ENCODE results near the gene ABHD16A.

ABHD16A gene

DNA sequence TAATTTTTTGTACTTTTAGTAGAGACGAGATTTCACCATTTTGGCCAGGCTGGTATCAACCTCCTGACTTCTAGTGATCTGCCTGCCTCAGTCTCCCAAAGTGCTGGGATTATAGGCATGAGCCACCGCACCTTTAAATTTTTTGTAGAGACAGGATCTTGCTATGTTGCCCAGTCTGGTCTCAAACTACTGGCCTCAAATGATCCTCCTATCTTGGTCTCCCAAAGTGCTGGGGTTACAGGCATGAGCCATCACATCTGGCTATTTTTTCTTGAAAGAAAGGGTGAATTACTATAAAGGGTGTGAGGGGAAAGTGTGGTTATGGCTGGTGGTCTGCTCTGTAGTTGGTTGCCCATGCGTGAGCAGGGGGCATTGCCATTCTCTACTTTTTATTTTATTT lies 5.1 kb upstream of the ABHD16A start:
- DNase-seq (ENCODE audit: extremely low spot score): no peak
- ChIA-PET POLR2A (no interaction called here), CTCF (no interaction called here)
- TF ChIP-seq FOXK2 (IDR thresholded peaks at IDR 0.05): no peak
- no peak for TF ChIP-seq LEF1 (IDR thresholded peaks at IDR 0.05; ENCODE audit: borderline replicate concordance)
- TF ChIP-seq ELF4 (IDR thresholded peaks at IDR 0.05): no peak
- TF ChIP-seq FOXA1 (IDR thresholded peaks at IDR 0.05): no peak

DNA sequence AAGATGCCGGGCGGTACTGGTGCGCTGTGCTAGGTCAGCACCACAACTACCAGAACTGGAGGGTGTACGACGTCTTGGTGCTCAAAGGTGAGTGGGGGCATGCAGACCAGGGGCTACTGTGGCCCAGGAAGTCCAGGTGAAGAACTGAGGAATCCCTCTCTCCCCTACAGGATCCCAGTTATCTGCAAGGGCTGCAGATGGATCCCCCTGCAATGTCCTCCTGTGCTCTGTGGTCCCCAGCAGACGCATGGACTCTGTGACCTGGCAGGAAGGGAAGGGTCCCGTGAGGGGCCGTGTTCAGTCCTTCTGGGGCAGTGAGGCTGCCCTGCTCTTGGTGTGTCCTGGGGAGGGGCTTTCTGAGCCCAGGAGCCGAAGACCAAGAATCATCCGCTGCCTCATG lies 4.6 kb upstream of the ABHD16A start:
- TF ChIP-seq FOXM1 (IDR thresholded peaks at IDR 0.05; ENCODE audit: borderline replicate concordance) (no peak), PKNOX1 (IDR thresholded peaks at IDR 0.05) (no peak), ARNT (IDR thresholded peaks at IDR 0.05) (no peak), ELF4 (IDR thresholded peaks at IDR 0.05) (no peak)
- ChIA-PET CTCF (no interaction called here), POLR2A (no interaction called here)
- DNase-seq (ENCODE audit: extremely low spot score): no peak

GRCh38 chr6:31706599-31706998 lies 3.5 kb upstream of the ABHD16A start, which contains the start of gene LY6G6F:
Gene LY6G6F, plus strand, starts transcription at chr6:31706866. Its CDS starts 41 bp downstream, at chr6:31706907.
- CTCF ChIA-PET: no interaction called here
- TF ChIP-seq ELF4 (IDR thresholded peaks at IDR 0.05) (no peak), ZNF384 (IDR thresholded peaks at IDR 0.05) (no peak), L3MBTL2 (conservative IDR thresholded peaks at IDR 0.05) (no peak), CTBP1 (IDR thresholded peaks at IDR 0.05; ENCODE audit: borderline replicate concordance) (no peak), HDGF (IDR thresholded peaks at IDR 0.05; ENCODE audit: borderline replicate concordance) (no peak), FOXA1 (IDR thresholded peaks at IDR 0.05) (no peak), FOXK2 (IDR thresholded peaks at IDR 0.05) (no peak), SUZ12 (IDR thresholded peaks at IDR 0.05) (no peak), LEF1 (IDR thresholded peaks at IDR 0.05; ENCODE audit: borderline replicate concordance) (no peak), TARDBP (IDR thresholded peaks at IDR 0.05) (no peak), PKNOX1 (IDR thresholded peaks at IDR 0.05) (no peak), NFRKB (IDR thresholded peaks at IDR 0.05) (no peak), ARNT (IDR thresholded peaks at IDR 0.05) (no peak), FOXM1 (IDR thresholded peaks at IDR 0.05; ENCODE audit: borderline replicate concordance) (no peak), BHLHE40 (IDR thresholded peaks at IDR 0.05; ENCODE audit: borderline replicate concordance) (no peak), SP1 (IDR thresholded peaks at IDR 0.05) (no peak)
- DNase-seq (ENCODE audit: extremely low spot score): no peak
- POLR2A ChIA-PET: interaction anchor here (0.7 to 0.9 kb wide), 3 partner anchors 8 to 29 kb away, joined by 3 read pairs; partner anchors contain the start of gene LY6G6D

DNA sequence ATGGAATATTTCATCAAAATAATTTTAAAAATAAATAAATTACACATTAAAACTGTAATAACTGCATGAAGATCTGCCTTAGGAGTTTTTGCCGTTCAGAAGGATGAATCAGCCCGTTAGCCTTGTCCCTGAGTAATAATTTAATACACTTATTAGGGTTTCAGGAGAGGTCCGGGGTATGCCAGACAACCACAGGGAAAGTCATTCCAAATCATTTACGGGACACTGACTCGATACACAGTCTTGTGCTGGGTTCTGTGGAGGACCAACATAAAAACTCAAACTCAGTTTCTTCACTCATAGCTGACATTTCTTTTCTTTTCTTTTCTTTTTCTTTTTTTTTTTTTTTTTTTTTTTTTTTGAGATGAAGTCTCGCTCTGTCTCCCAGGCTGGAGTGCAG lies 2.8 kb upstream of the ABHD16A start:
- POLR2A ChIA-PET: interaction anchor here (0.9 kb wide), 2 partner anchors 9 to 29 kb away, joined by 3 read pairs; partner anchors contain the start of gene LY6G6D
- TF ChIP-seq HDGF (IDR thresholded peaks at IDR 0.05; ENCODE audit: borderline replicate concordance): no peak
- no peak for TF ChIP-seq TARDBP (IDR thresholded peaks at IDR 0.05)
- no peak for TF ChIP-seq SP1 (IDR thresholded peaks at IDR 0.05)
- no peak for TF ChIP-seq FOXK2 (IDR thresholded peaks at IDR 0.05)
- TF ChIP-seq FOXA1 (IDR thresholded peaks at IDR 0.05): no peak
- TF ChIP-seq CTBP1 (IDR thresholded peaks at IDR 0.05; ENCODE audit: borderline replicate concordance): no peak
- TF ChIP-seq LEF1 (IDR thresholded peaks at IDR 0.05; ENCODE audit: borderline replicate concordance): no peak
- no peak for TF ChIP-seq SUZ12 (IDR thresholded peaks at IDR 0.05)
- no peak for TF ChIP-seq BHLHE40 (IDR thresholded peaks at IDR 0.05; ENCODE audit: borderline replicate concordance)
- TF ChIP-seq ARNT (IDR thresholded peaks at IDR 0.05): no peak
- no peak for TF ChIP-seq ELF4 (IDR thresholded peaks at IDR 0.05)
- TF ChIP-seq PKNOX1 (IDR thresholded peaks at IDR 0.05): no peak
- TF ChIP-seq ZNF384 (IDR thresholded peaks at IDR 0.05): no peak
- TF ChIP-seq FOXM1 (IDR thresholded peaks at IDR 0.05; ENCODE audit: borderline replicate concordance): no peak
- no peak for TF ChIP-seq NFRKB (IDR thresholded peaks at IDR 0.05)
- TF ChIP-seq L3MBTL2 (conservative IDR thresholded peaks at IDR 0.05): no peak
- no peak for DNase-seq (ENCODE audit: extremely low spot score)
- CTCF ChIA-PET: no interaction called here

- no peak for DNase-seq (ENCODE audit: extremely low spot score)
- ChIA-PET POLR2A (interaction anchor here (0.7 to 2.9 kb wide), 13 partner anchors 10 to 268 kb away, joined by 3 to 43 read pairs (median 6); partner anchors contain the start of genes C6orf47, CLIC1, DDAH2 and HSPA1B), CTCF (interaction anchor here (1.4 kb wide), 1 partner anchor 67 kb away, joined by 5 read pairs; no protein-coding TSS in a partner anchor)
- no peak for TF ChIP-seq ZNF384 (IDR thresholded peaks at IDR 0.05)
- no peak for TF ChIP-seq FOXM1 (IDR thresholded peaks at IDR 0.05; ENCODE audit: borderline replicate concordance)
- TF ChIP-seq BHLHE40 (IDR thresholded peaks at IDR 0.05; ENCODE audit: borderline replicate concordance): no peak
- TF ChIP-seq ARNT (IDR thresholded peaks at IDR 0.05): no peak
- TF ChIP-seq HDGF (IDR thresholded peaks at IDR 0.05; ENCODE audit: borderline replicate concordance): no peak
- no peak for TF ChIP-seq SP1 (IDR thresholded peaks at IDR 0.05)
- TF ChIP-seq FOXA1 (IDR thresholded peaks at IDR 0.05): no peak
- TF ChIP-seq TARDBP (IDR thresholded peaks at IDR 0.05): no peak
- TF ChIP-seq PKNOX1 (IDR thresholded peaks at IDR 0.05): no peak
- no peak for TF ChIP-seq CTBP1 (IDR thresholded peaks at IDR 0.05; ENCODE audit: borderline replicate concordance)
- TF ChIP-seq ELF4 (IDR thresholded peaks at IDR 0.05): no peak
- no peak for TF ChIP-seq L3MBTL2 (conservative IDR thresholded peaks at IDR 0.05)
Observed at GRCh38 chr6:31702405-31702818, 712 bp downstream of the ABHD16A start.

All from HEK293T (cell line).